ENCODE data around the gene UBE2V1.
"Not testable (repeated sequence)": the region's sequence is repeated elsewhere in the genome, so short reads cannot be mapped to it uniquely, and the experiment has no call there.

The UBE2V1 gene

GRCh38 chr20:50096237-50096636, 16.7 kb downstream of the UBE2V1 start:
- DNase-seq (ENCODE audit: low read depth in 2 of 2), result no peak

- no peak for DNase-seq (ENCODE audit: low read depth in 2 of 2)
These were observed 17.4 kb downstream of the UBE2V1 start for GRCh38 chr20:50095476-50096078.

GRCh38 chr20:50094522-50094921, 18.4 kb downstream of the UBE2V1 start:
- DNase-seq (ENCODE audit: low read depth in 2 of 2), result no peak

GRCh38 chr20:50093240-50093639, 19.7 kb downstream of the UBE2V1 start:
- DNase-seq (ENCODE audit: low read depth in 2 of 2), result no peak

- DNase-seq (ENCODE audit: low read depth in 2 of 2), result no peak
These were observed 20.5 kb downstream of the UBE2V1 start for GRCh38 chr20:50092436-50092835.

GRCh38 chr20:50089787-50090177, 23.2 kb downstream of the UBE2V1 start:
- no peak for DNase-seq (ENCODE audit: low read depth in 2 of 2)

GRCh38 chr20:50089140-50089786, 23.7 kb downstream of the UBE2V1 start:
- no peak for DNase-seq (ENCODE audit: low read depth in 2 of 2)

- no peak for DNase-seq (ENCODE audit: low read depth in 2 of 2)
These were observed 24.9 kb downstream of the UBE2V1 start for GRCh38 chr20:50088022-50088421.

GRCh38 chr20:50085481-50086365, 27.2 kb downstream of the UBE2V1 start:
- peak; percentile 6 to 16 for DNase-seq (ENCODE audit: low read depth in 2 of 2)

GRCh38 chr20:50085146-50085480, 27.8 kb downstream of the UBE2V1 start:
- DNase-seq (ENCODE audit: low read depth in 2 of 2), result no peak

- DNase-seq (ENCODE audit: low read depth in 2 of 2), result no peak
These were observed 29.9 kb downstream of the UBE2V1 start for GRCh38 chr20:50083034-50083433.

GRCh38 chr20:50082056-50082455, 30.9 kb downstream of the UBE2V1 start:
- DNase-seq (ENCODE audit: low read depth in 2 of 2), result not testable (repeated sequence)

GRCh38 chr20:50077818-50078601, 34.9 kb downstream of the UBE2V1 start:
- no peak for DNase-seq (ENCODE audit: low read depth in 2 of 2)

GRCh38 chr20:50073500-50073899, 39.5 kb downstream of the UBE2V1 start:
- no peak for DNase-seq (ENCODE audit: low read depth in 2 of 2)

GRCh38 chr20:50071039-50071888, 41.7 kb downstream of the UBE2V1 start:
- peak; percentile 74 to 79 for DNase-seq (ENCODE audit: low read depth in 2 of 2)

GRCh38 chr20:50070361-50070760, 42.6 kb downstream of the UBE2V1 start:
- DNase-seq (ENCODE audit: low read depth in 2 of 2), result no peak

GRCh38 chr20:50068041-50068651, 44.8 kb downstream of the UBE2V1 start:
- no peak for DNase-seq (ENCODE audit: low read depth in 2 of 2)

- DNase-seq (ENCODE audit: low read depth in 2 of 2), result no peak
These were observed 45.5 kb downstream of the UBE2V1 start for GRCh38 chr20:50067461-50067860.

- DNase-seq (ENCODE audit: low read depth in 2 of 2), result no peak
These were observed 45.9 kb downstream of the UBE2V1 start for GRCh38 chr20:50067018-50067417.

GRCh38 chr20:50066161-50066834, 46.7 kb downstream of the UBE2V1 start:
- no peak for DNase-seq (ENCODE audit: low read depth in 2 of 2)
